DMS53 treated with DMSO at 0.1 percent for 48 hours (cell line): ENCODE results near the gene UVSSA.
"Not testable (repeated sequence)": the region's sequence is repeated elsewhere in the genome, so short reads cannot be mapped to it uniquely, and the experiment has no call there.

Source experiments
- DNase-seq: peaks from one replicate; lab custom pipeline; 2025; ENCODE audit not compliant: unreplicated experiment; lab: John Stamatoyannopoulos, UW

UVSSA gene

GRCh38 chr4:1394554-1395388 is 47.8 kb downstream of the UVSSA start:
- DNase-seq = not testable (repeated sequence)

- not testable (repeated sequence) for DNase-seq
Observed at GRCh38 chr4:1395389-1395820, 48.4 kb downstream of the UVSSA start.

GRCh38 chr4:1395941-1396805 is 49.2 kb downstream of the UVSSA start:
- no peak for DNase-seq

- no peak for DNase-seq
Observed at GRCh38 chr4:1396806-1397455, 49.9 kb downstream of the UVSSA start.

- no peak for DNase-seq
Observed at GRCh38 chr4:1398681-1399507, 51.9 kb downstream of the UVSSA start.

- no peak for DNase-seq
Observed at GRCh38 chr4:1399508-1400190, 52.6 kb downstream of the UVSSA start.

GRCh38 chr4:1400191-1400805 is 53.3 kb downstream of the UVSSA start:
- DNase-seq = no peak

GRCh38 chr4:1400831-1401408 is 53.9 kb downstream of the UVSSA start:
- DNase-seq = no peak

GRCh38 chr4:1401409-1402020 is 54.5 kb downstream of the UVSSA start:
- DNase-seq = no peak

GRCh38 chr4:1402021-1402515 is 55.1 kb downstream of the UVSSA start:
- no peak for DNase-seq

- DNase-seq = no peak
Observed at GRCh38 chr4:1402516-1403091, 55.6 kb downstream of the UVSSA start.

- no peak for DNase-seq
Observed at GRCh38 chr4:1403177-1403583, 56.2 kb downstream of the UVSSA start.

- DNase-seq = no peak
Observed at GRCh38 chr4:1403591-1404572, 56.9 kb downstream of the UVSSA start.

- DNase-seq = no peak
Observed at GRCh38 chr4:1404573-1405253, 57.7 kb downstream of the UVSSA start.

GRCh38 chr4:1405254-1405635 is 58.2 kb downstream of the UVSSA start:
- no peak for DNase-seq

- DNase-seq = no peak
Observed at GRCh38 chr4:1405636-1406393, 58.8 kb downstream of the UVSSA start.
